D721Med (cell line): ENCODE results near the gene FLCN.

Source experiments
- DNase-seq: peaks from one replicate; pipeline ENCODE4 v3.0.0; 2011; ENCODE audit warnings: low spot score; ENCODE audit not compliant: insufficient read length
- FAIRE-seq: peaks from 2 replicates; lab custom pipeline; 2011; peaks lifted over from hg19 to GRCh38; lab: Jason Lieb, UNC
- TF ChIP-seq, protein P1 (sequence below): IDR thresholded peaks from 2 replicates; pipeline ENCODE4 v1.5.1; 2012; ENCODE audit warnings: mild to moderate bottlenecking, control low read depth; ENCODE audit not compliant: insufficient read depth; ENCODE audit errors: missing control alignments

FLCN gene

DNA sequence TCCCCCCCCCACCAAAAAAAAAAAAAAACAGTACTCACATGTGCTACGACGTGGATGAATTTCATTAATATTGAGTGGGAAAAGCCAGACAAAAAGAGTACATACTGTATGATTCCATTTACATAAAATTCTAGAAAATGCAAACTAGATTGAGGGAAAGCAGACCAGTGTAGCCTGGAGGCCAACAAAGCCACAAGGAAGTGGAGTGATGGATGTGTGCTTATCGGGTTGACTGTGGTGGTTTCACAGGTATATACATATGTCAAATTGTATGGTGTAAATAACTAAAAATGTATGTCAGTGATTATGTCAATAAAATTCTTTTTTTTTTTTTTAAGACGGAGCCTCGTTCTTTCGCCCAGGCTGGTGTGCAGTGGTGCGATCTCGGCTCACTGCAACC, 29.0 kb downstream of the FLCN start:
- FAIRE-seq = no peak
- DNase-seq = no peak
- TF ChIP-seq, protein P1, sequence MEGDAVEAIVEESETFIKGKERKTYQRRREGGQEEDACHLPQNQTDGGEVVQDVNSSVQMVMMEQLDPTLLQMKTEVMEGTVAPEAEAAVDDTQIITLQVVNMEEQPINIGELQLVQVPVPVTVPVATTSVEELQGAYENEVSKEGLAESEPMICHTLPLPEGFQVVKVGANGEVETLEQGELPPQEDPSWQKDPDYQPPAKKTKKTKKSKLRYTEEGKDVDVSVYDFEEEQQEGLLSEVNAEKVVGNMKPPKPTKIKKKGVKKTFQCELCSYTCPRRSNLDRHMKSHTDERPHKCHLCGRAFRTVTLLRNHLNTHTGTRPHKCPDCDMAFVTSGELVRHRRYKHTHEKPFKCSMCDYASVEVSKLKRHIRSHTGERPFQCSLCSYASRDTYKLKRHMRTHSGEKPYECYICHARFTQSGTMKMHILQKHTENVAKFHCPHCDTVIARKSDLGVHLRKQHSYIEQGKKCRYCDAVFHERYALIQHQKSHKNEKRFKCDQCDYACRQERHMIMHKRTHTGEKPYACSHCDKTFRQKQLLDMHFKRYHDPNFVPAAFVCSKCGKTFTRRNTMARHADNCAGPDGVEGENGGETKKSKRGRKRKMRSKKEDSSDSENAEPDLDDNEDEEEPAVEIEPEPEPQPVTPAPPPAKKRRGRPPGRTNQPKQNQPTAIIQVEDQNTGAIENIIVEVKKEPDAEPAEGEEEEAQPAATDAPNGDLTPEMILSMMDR = no peak

- FAIRE-seq (no peak), DNase-seq (no peak)
- TF ChIP-seq, protein P1 = no peak
Observed at GRCh38 chr17:17206913-17207335, 30.0 kb downstream of the FLCN start.

- TF ChIP-seq, protein P1 = no peak
- FAIRE-seq (no peak), DNase-seq (peak; percentile 85)
Observed at GRCh38 chr17:17206124-17206912, 30.6 kb downstream of the FLCN start, which contains the start of gene PLD6. Gene PLD6, minus strand, starts transcription at chr17:17206333. Its CDS starts 47 bp downstream, at chr17:17206286.

GRCh38 chr17:17205368-17206123, 31.4 kb downstream of the FLCN start:
- no peak for FAIRE-seq
- TF ChIP-seq, protein P1 = no peak
- no peak for DNase-seq

- no peak for DNase-seq
- TF ChIP-seq, protein P1 = no peak
- no peak for FAIRE-seq
Observed at GRCh38 chr17:17204635-17205231, 32.2 kb downstream of the FLCN start.

DNA sequence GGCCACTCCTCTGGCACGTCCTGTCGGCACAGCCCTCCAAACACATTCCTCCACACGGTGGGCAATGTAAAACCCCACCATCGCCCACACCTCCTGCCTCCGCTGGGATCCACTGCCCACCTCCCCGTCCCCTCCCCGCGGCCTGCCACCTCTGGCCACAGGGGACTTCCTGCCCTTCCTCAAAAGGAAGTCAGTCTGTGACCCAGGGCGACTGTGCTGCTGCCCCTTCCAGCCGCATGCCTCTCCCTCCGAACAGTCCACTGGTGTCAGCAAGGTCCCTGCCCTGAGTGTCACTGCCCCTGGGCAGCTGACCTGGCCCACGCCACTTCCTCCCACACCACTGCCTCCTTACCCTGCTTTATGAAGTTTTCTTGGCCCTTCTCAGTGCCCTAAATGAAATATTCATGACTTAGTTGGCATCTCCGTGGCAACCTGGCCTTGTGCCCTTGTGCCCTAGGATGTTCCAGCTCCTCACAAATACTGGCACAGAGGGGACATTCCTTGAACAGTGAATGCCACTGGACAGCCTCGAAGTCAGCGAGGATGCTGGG, 32.9 kb downstream of the FLCN start:
- TF ChIP-seq, protein P1 = no peak
- DNase-seq (no peak), FAIRE-seq (no peak)
